Spleen (tissue), 7 donors: Measurements from ENCODE around the gene NCL.

Source experiments
- CTCF ChIP-seq, 11 experiments: fragments of 200-600 bp in 7 of 11; fragments of 450-650 bp in 4 of 11; sonication (generic) in 4 of 11; IDR thresholded peaks in 8 of 11; conservative IDR thresholded peaks in 3 of 11; 1 replicate in 7 of 11; 2 replicates in 4 of 11; pipeline versions ENCODE4 v1.4.0 to v1.8.0; 2016 to 2021; ENCODE audit warnings: antibody characterized with exemption in 11 of 11, inconsistent platforms in 4 of 11, mild to moderate bottlenecking in 1 of 11
- POLR2A ChIP-seq, 3 donors: fragments of 450-650 bp; IDR thresholded peaks; one replicate each; pipeline ENCODE4 v1.5.1; 2017; ENCODE audit warnings: antibody characterized with exemption in 3 of 3, mild to moderate bottlenecking in 1 of 3
- POLR2AphosphoS5 ChIP-seq, 3 donors: sonication (generic); formaldehyde crosslinking; IDR thresholded peaks; one replicate each; pipeline ENCODE4 v1.5.1; 2017; ENCODE audit warnings: antibody characterized with exemption in 3 of 3
- donor health status: DM: no; HTN: no; CAD: no; lungs with moderate emphysema.
- donor health status: DM: no; HTN: no; CAD: no.
- donor health status: DM: no; HTN: no; CAD: no.

DNA sequence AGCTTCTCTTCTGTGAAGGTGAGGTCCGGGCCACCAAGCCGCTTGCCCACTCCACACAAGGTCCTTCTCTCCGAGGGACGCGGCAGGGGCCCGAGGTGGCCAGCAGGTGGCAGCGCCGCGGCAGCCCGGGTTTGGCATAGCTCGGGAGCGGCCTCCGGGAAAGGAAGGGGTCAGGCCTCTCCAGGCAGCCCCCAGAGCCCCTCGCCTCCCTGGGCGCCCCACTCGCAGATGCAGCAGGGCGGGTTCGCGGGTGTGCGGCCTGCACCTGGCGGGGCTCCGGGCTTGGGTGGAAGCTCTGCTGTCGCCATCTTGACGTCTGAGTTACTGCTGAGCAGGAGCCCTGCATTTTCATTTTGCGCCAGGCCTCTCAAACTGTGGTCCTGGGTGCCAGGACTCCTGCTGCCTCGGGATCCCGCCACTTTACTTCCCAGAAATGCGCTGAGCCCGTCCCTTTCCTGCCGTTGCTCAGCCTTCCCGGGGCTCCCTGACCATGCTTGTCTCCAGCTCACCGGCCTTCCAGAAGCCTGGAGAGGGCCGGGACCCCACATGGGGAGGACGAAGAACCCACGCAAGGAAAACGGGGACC lies 18.6 kb upstream of the NCL start:
- peak; percentile 71 to 96 (median 90) for TF ChIP-seq CTCF (IDR thresholded peaks at IDR 0.05 in 8 of 11, conservative IDR thresholded peaks at IDR 0.05 in 3 of 11)
- TF ChIP-seq POLR2AphosphoS5 (IDR thresholded peaks at IDR 0.05): peak; percentile 72 to 90 (median 83)
- peak in 1 of 3 donors; percentile 10 for TF ChIP-seq POLR2A (IDR thresholded peaks at IDR 0.05)
